DMS153 treated with DMSO at 0.1 percent for 48 hours (cell line): ENCODE measurements around the gene PRDX2.

Experiments
- DNase-seq: peaks from one replicate; lab custom pipeline; 2025; ENCODE audit not compliant: unreplicated experiment; lab: John Stamatoyannopoulos, UW

Gene PRDX2

GRCh38 chr19:12754465-12755196 is 47.0 kb downstream of the PRDX2 start:
- no peak for DNase-seq

DNA sequence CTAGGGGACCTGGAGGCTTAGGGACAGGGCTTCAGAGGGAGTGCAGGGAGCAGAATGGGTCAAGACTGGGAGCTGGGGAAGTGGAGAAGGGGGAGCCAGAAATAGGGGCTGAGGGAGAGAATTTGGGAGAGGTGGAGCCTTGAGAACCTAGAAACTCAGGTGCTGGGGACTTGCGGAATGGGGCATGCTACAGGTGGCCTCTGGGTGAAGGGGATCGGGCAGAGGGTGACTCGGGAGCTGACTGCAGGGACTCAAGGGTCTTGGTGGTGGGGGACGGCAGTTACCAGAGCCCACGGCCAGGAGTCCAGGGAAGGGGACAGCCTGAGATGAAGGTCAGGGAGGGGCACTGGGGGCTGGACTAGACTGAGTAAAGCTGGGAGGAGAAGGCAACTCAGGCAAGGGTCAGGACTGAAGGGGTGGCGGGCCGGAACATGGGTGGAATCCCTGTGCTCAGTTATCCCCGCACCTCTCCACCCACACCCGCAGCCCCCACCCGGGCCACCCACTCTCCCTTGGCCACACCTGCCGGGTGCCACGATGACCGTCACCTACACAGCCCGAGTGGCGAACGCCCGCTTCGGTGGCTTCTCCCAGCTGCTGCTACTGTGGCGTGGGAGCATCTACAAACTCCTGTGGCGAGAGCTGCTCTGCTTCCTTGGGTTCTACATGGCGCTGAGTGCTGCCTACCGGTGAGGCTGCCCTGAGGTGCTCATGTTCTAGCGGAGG is 49.4 kb downstream of the PRDX2 start:
- no peak for DNase-seq

DNA sequence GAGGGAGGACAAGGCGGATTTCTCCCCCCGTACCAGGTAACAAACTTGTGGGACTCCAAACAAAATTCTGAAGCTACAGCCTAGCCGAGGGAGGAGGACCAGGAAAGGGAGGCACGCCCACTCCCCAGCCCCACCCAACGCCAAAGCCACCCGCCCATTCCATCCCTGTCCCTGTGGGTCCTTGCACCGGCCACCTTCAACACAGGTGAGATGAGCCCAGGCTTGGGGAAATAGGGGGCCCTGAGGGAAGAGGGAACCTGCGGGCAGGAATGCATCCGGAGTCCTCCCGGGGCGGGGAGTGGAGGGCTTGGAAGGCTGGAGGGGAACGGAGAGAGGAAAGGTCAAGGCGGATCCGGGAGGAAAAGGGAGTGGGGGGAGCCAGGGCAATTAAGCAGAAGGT is 50.0 kb downstream of the PRDX2 start, which contains the start of gene BEST2:
BEST2 (plus strand) TSS at position 157 of the 400 bp plus-strand sequence. CDS start 802 bp downstream, outside the sequence.
- no peak for DNase-seq

- no peak for DNase-seq
These were observed 50.7 kb downstream of the PRDX2 start for GRCh38 chr19:12750851-12751250.

DNA sequence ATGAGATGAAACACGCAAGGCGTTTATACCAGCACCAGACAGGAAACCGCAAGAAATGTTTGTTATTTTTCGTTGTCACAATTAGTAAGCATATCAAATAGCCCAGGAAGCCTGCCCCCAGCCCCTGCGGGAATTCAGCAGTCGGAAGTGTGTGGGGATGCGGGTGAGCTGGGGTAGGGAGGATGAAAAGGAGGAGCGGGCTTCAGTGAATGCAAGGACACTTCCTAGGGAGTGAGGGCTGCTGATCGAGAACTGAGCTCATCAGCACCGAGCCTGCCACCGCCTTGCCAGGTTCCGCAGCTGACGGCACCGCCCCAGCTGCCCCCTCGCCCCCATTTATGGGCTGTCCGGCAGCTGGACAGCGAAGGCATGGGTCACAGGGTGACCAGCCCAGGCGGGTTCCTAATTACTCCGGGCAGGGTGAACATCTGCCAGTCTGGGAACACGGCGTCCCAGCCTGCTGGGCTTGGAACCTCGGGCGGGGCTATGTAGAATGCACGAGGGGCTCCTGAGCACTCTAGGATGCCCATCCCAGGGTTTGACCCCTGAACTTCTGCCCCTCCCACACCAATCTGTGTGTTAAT is 51.6 kb downstream of the PRDX2 start:
- DNase-seq, result no peak

DNA sequence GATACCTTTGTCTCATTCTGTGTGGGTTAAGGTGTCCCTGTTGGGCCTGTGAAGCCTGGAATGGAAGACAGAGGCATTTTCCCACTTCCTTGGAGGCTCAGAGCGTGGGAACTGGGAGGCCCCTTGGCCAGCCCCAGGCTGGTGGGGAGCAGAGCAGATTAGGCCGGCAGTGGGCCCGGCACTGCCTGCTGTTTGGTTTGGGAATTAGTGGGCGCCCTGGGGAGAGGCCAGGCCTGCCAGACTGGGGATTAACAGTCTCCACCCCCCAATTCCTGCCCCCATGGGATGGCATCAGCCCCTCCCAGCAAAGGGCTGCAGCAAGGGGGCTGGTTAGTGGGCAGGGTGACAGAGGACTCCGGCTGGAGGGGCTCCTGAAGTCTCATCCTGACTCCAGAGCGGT is 53.1 kb downstream of the PRDX2 start:
- DNase-seq, result no peak
